ENCODE results near the gene NEURL1.

NEURL1 gene

GRCh38 chr10:103507235-103508191 is 14.0 kb downstream of the NEURL1 start:
- Histone ChIP-seq H3K9me3 (ENCODE audit: control insufficient read depth, low read length) (no peaks in the 10 kb centered on the region), H3K27ac (ENCODE audit: low read depth, low read length, severe bottlenecking) (no peak overlapping the region), H3K36me3 (ENCODE audit: control insufficient read depth, insufficient read depth, low read length) (no peaks in the 10 kb centered on the region), H3K4me1 (ENCODE audit: control insufficient read depth, insufficient read depth, low read length, poor library complexity, severe bottlenecking) (peaks cover 7% of the 10 kb centered on the region), H3K4me3 (ENCODE audit: extremely low read depth, insufficient read depth, low read length, poor library complexity, severe bottlenecking) (no peak overlapping the region)
- WGBS, 2 experiments (ENCODE audit: insufficient coverage in 2 of 2): 62 to 76% methylated on average over 4 to 7 of the region's 10 CpGs

GRCh38 chr10:103510046-103510685 is 16.7 kb downstream of the NEURL1 start:
- 88% methylated on average over 6 to 7 of the region's 8 CpGs for WGBS, 2 experiments (ENCODE audit: insufficient coverage in 2 of 2)
- no peak overlapping the region for H3K27ac ChIP-seq (ENCODE audit: low read depth, low read length, severe bottlenecking)
- no peak overlapping the region for H3K4me3 ChIP-seq (ENCODE audit: extremely low read depth, insufficient read depth, low read length, poor library complexity, severe bottlenecking)
- H3K36me3 ChIP-seq (ENCODE audit: control insufficient read depth, insufficient read depth, low read length): no peaks in the 10 kb centered on the region
- H3K4me1 ChIP-seq (ENCODE audit: control insufficient read depth, insufficient read depth, low read length, poor library complexity, severe bottlenecking): no peaks in the 10 kb centered on the region
- no peaks in the 10 kb centered on the region for H3K9me3 ChIP-seq (ENCODE audit: control insufficient read depth, low read length)

GRCh38 chr10:103510791-103511752 is 17.6 kb downstream of the NEURL1 start:
- Histone ChIP-seq H3K36me3 (ENCODE audit: control insufficient read depth, insufficient read depth, low read length) (no peaks in the 10 kb centered on the region), H3K9me3 (ENCODE audit: control insufficient read depth, low read length) (no peaks in the 10 kb centered on the region), H3K4me3 (ENCODE audit: extremely low read depth, insufficient read depth, low read length, poor library complexity, severe bottlenecking) (no peak overlapping the region), H3K27ac (ENCODE audit: low read depth, low read length, severe bottlenecking) (no peak overlapping the region), H3K4me1 (ENCODE audit: control insufficient read depth, insufficient read depth, low read length, poor library complexity, severe bottlenecking) (no peaks in the 10 kb centered on the region)
- 84 to 91% methylated on average over 7 of the region's 10 CpGs for WGBS, 2 experiments (ENCODE audit: insufficient coverage in 2 of 2)

GRCh38 chr10:103512166-103512565 is 18.7 kb downstream of the NEURL1 start:
- Histone ChIP-seq H3K27ac (ENCODE audit: low read depth, low read length, severe bottlenecking) (no peak overlapping the region), H3K36me3 (ENCODE audit: control insufficient read depth, insufficient read depth, low read length) (no peaks in the 10 kb centered on the region), H3K9me3 (ENCODE audit: control insufficient read depth, low read length) (no peaks in the 10 kb centered on the region), H3K4me1 (ENCODE audit: control insufficient read depth, insufficient read depth, low read length, poor library complexity, severe bottlenecking) (no peaks in the 10 kb centered on the region), H3K4me3 (ENCODE audit: extremely low read depth, insufficient read depth, low read length, poor library complexity, severe bottlenecking) (no peak overlapping the region)

- Histone ChIP-seq H3K36me3 (ENCODE audit: control insufficient read depth, insufficient read depth, low read length) (no peaks in the 10 kb centered on the region), H3K4me1 (ENCODE audit: control insufficient read depth, insufficient read depth, low read length, poor library complexity, severe bottlenecking) (no peaks in the 10 kb centered on the region), H3K4me3 (ENCODE audit: extremely low read depth, insufficient read depth, low read length, poor library complexity, severe bottlenecking) (no peak overlapping the region), H3K27ac (ENCODE audit: low read depth, low read length, severe bottlenecking) (no peak overlapping the region), H3K9me3 (ENCODE audit: control insufficient read depth, low read length) (no peaks in the 10 kb centered on the region)
- WGBS, 2 experiments (ENCODE audit: insufficient coverage in 2 of 2): 83 to 87% methylated on average over 7 to 9 of the region's 13 CpGs
Measured at GRCh38 chr10:103512591-103513379, 19.3 kb downstream of the NEURL1 start.

- no peak overlapping the region for H3K4me3 ChIP-seq (ENCODE audit: extremely low read depth, insufficient read depth, low read length, poor library complexity, severe bottlenecking)
- WGBS, 2 experiments (ENCODE audit: insufficient coverage in 2 of 2): 91 to 93% methylated on average over 6 of the region's 8 CpGs
Measured at GRCh38 chr10:103513380-103514060, 20.0 kb downstream of the NEURL1 start.

GRCh38 chr10:103514244-103514643 is 20.7 kb downstream of the NEURL1 start:
- Histone ChIP-seq H3K4me3 (ENCODE audit: extremely low read depth, insufficient read depth, low read length, poor library complexity, severe bottlenecking) (no peak overlapping the region), H3K9me3 (ENCODE audit: control insufficient read depth, low read length) (no peaks in the 10 kb centered on the region), H3K27ac (ENCODE audit: low read depth, low read length, severe bottlenecking) (no peak overlapping the region), H3K4me1 (ENCODE audit: control insufficient read depth, insufficient read depth, low read length, poor library complexity, severe bottlenecking) (no peaks in the 10 kb centered on the region), H3K36me3 (ENCODE audit: control insufficient read depth, insufficient read depth, low read length) (no peaks in the 10 kb centered on the region)
- WGBS, 2 experiments (ENCODE audit: insufficient coverage in 2 of 2): 98% methylated on average over 4 to 5 of the region's 5 CpGs

More at GRCh38 chr10:103513380-103514060, 20.0 kb downstream of the NEURL1 start:
- Histone ChIP-seq H3K4me1 (ENCODE audit: control insufficient read depth, insufficient read depth, low read length, poor library complexity, severe bottlenecking) (no peaks in the 10 kb centered on the region), H3K27ac (ENCODE audit: low read depth, low read length, severe bottlenecking) (no peak overlapping the region), H3K9me3 (ENCODE audit: control insufficient read depth, low read length) (no peaks in the 10 kb centered on the region), H3K36me3 (ENCODE audit: control insufficient read depth, insufficient read depth, low read length) (no peaks in the 10 kb centered on the region)

GRCh38 chr10:103517234-103518085 is 24.0 kb downstream of the NEURL1 start:
- no peaks in the 10 kb centered on the region for H3K36me3 ChIP-seq (ENCODE audit: control insufficient read depth, insufficient read depth, low read length)
- 93 to 94% methylated on average over 5 of the region's 5 CpGs for WGBS, 2 experiments (ENCODE audit: insufficient coverage in 2 of 2)
- no peak overlapping the region for H3K4me3 ChIP-seq (ENCODE audit: extremely low read depth, insufficient read depth, low read length, poor library complexity, severe bottlenecking)
- H3K27ac ChIP-seq (ENCODE audit: low read depth, low read length, severe bottlenecking): no peak overlapping the region
- H3K9me3 ChIP-seq (ENCODE audit: control insufficient read depth, low read length): no peaks in the 10 kb centered on the region
- no peaks in the 10 kb centered on the region for H3K4me1 ChIP-seq (ENCODE audit: control insufficient read depth, insufficient read depth, low read length, poor library complexity, severe bottlenecking)

GRCh38 chr10:103519798-103520197 is 26.3 kb downstream of the NEURL1 start:
- Histone ChIP-seq H3K27ac (ENCODE audit: low read depth, low read length, severe bottlenecking) (no peak overlapping the region), H3K4me1 (ENCODE audit: control insufficient read depth, insufficient read depth, low read length, poor library complexity, severe bottlenecking) (no peaks in the 10 kb centered on the region), H3K36me3 (ENCODE audit: control insufficient read depth, insufficient read depth, low read length) (no peaks in the 10 kb centered on the region), H3K9me3 (ENCODE audit: control insufficient read depth, low read length) (no peaks in the 10 kb centered on the region), H3K4me3 (ENCODE audit: extremely low read depth, insufficient read depth, low read length, poor library complexity, severe bottlenecking) (no peak overlapping the region)
- 84% methylated on average over 4 of the region's 4 CpGs; no CpG with 5 or more reads in 1 of the 2 experiments for WGBS, 2 experiments (ENCODE audit: insufficient coverage in 2 of 2)
